Tibial nerve (tissue), 4 donors: Measurements from ENCODE around the gene PPP1R14C. TPM values are rescaled to one million over a fixed set of nuclear protein-coding genes. Genes with fewer than 3 reads are reported as not detected.

Experiments
- DNase-seq, 2 donors: peaks; one replicate each; pipeline ENCODE4 v3.0.0-alpha.2; 2019; ENCODE audit warnings: low spot score in 2 of 2
- H3K27ac ChIP-seq, 4 donors: fragments of 200-600 bp; sonication (generic) in 3 of 4; one replicate each; pipeline ENCODE4 v1.5.1; 2017 to 2019; ENCODE audit warnings: mild to moderate bottlenecking in 1 of 4
- H3K27me3 ChIP-seq, 2 donors: fragments of 200-600 bp; sonication (generic) in 1 of 2; one replicate each; pipeline versions ENCODE4 v1.5.1 to v1.6.0; 2017 to 2019
- H3K36me3 ChIP-seq, 3 donors: fragments of 200-600 bp; sonication (generic); one replicate each; pipeline ENCODE4 v1.5.1; 2018 to 2019
- H3K4me1 ChIP-seq, 4 donors: fragments of 200-600 bp; sonication (generic) in 3 of 4; one replicate each; pipeline ENCODE4 v1.5.1; 2017 to 2019
- H3K4me3 ChIP-seq, 4 donors: fragments of 200-600 bp; sonication (generic) in 3 of 4; one replicate each; pipeline ENCODE4 v1.5.1; 2017 to 2019; ENCODE audit warnings: mild to moderate bottlenecking in 1 of 4, moderate library complexity in 1 of 4
- H3K9me3 ChIP-seq, 4 donors: fragments of 200-600 bp; sonication (generic) in 3 of 4; one replicate each; pipeline ENCODE4 v1.5.1; 2017 to 2019
- CTCF ChIP-seq, 5 experiments: fragments of 200-600 bp in 3 of 5; fragments of 450-650 bp in 2 of 5; sonication (generic) in 3 of 5; IDR thresholded peaks; one replicate each; pipeline ENCODE4 v1.5.1; 2016 to 2019; ENCODE audit warnings: antibody characterized with exemption in 5 of 5, mild to moderate bottlenecking in 3 of 5, moderate library complexity in 2 of 5
- EP300 ChIP-seq, 2 donors: sonication (generic); formaldehyde crosslinking; IDR thresholded peaks; one replicate each; pipeline ENCODE4 v1.6.1; 2017; ENCODE audit warnings: antibody characterized with exemption in 2 of 2, mild to moderate bottlenecking in 1 of 2
- POLR2A ChIP-seq, 2 donors: fragments of 450-650 bp; IDR thresholded peaks; one replicate each; pipeline ENCODE4 v1.6.1; 2017; ENCODE audit warnings: antibody characterized with exemption in 2 of 2, mild to moderate bottlenecking in 2 of 2, moderate library complexity in 2 of 2
- WGBS, 2 donors: methylation state at CpG; one replicate each; pipeline ENCODE4 v1.1.5; 2018; 5-methylcytosine and 5-hydroxymethylcytosine counted together
- total RNA-seq, 4 donors: library from RNA; depleted of rRNA; stranded (reverse); fragments of >200 nt; gene quantifications; one replicate each; pipeline ENCODE4 v1.1.0, GENCODE V29; 2016

PPP1R14C gene
- total RNA-seq, 4 donors from 2014 or later = 0.42 TPM; not detected in 3

- Histone ChIP-seq H3K36me3 (no peaks in the 10 kb centered on the region), H3K9me3 (no peaks in the 10 kb centered on the region), H3K4me3 (no peak overlapping the region), H3K27ac (no peak overlapping the region), H3K27me3 (no peaks in the 10 kb centered on the region), H3K4me1 (no peaks in the 10 kb centered on the region)
- no peak for DNase-seq
- 70 to 72% methylated on average over 8 of the region's 8 CpGs for WGBS, 2 donors
- no peak for TF ChIP-seq CTCF (IDR thresholded peaks at IDR 0.05)
- TF ChIP-seq POLR2A (IDR thresholded peaks at IDR 0.05) = no peak
- TF ChIP-seq EP300 (IDR thresholded peaks at IDR 0.05) = no peak
These were observed 113.9 kb downstream of the PPP1R14C start for GRCh38 chr6:150256618-150257272.

- Histone ChIP-seq H3K9me3 (no peaks in the 10 kb centered on the region), H3K27ac (no peak overlapping the region), H3K4me3 (no peak overlapping the region), H3K27me3 (no peaks in the 10 kb centered on the region), H3K36me3 (no peaks in the 10 kb centered on the region), H3K4me1 (no peaks in the 10 kb centered on the region)
- WGBS, 2 donors = 96 to 97% methylated on average over 5 of the region's 5 CpGs
- DNase-seq = no peak
- TF ChIP-seq CTCF (IDR thresholded peaks at IDR 0.05) (no peak), POLR2A (IDR thresholded peaks at IDR 0.05) (no peak), EP300 (IDR thresholded peaks at IDR 0.05) (no peak)
These were observed 115.5 kb downstream of the PPP1R14C start for GRCh38 chr6:150258381-150258780.

- DNase-seq = no peak
- H3K9me3 ChIP-seq = no peaks in the 10 kb centered on the region
- WGBS, 2 donors = 96 to 97% methylated on average over 2 of the region's 2 CpGs
- TF ChIP-seq POLR2A (IDR thresholded peaks at IDR 0.05) = no peak
- no peak for TF ChIP-seq EP300 (IDR thresholded peaks at IDR 0.05)
- no peak for TF ChIP-seq CTCF (IDR thresholded peaks at IDR 0.05)
- no peaks in the 10 kb centered on the region for H3K36me3 ChIP-seq
- H3K27me3 ChIP-seq = no peaks in the 10 kb centered on the region
- no peaks in the 10 kb centered on the region for H3K4me1 ChIP-seq
- no peak overlapping the region for H3K4me3 ChIP-seq
- H3K27ac ChIP-seq = no peak overlapping the region
These were observed 118.1 kb downstream of the PPP1R14C start for GRCh38 chr6:150260931-150261330.

GRCh38 chr6:150261997-150262697, 119.3 kb downstream of the PPP1R14C start:
- no peaks in the 10 kb centered on the region for H3K4me1 ChIP-seq
- DNase-seq = no peak
- TF ChIP-seq EP300 (IDR thresholded peaks at IDR 0.05) (no peak), CTCF (IDR thresholded peaks at IDR 0.05) (no peak), POLR2A (IDR thresholded peaks at IDR 0.05) (no peak)
- no peak overlapping the region for H3K27ac ChIP-seq
- H3K9me3 ChIP-seq = no peaks in the 10 kb centered on the region
- no peaks in the 10 kb centered on the region for H3K27me3 ChIP-seq
- H3K36me3 ChIP-seq = no peaks in the 10 kb centered on the region
- 67 to 79% methylated on average over 16 of the region's 16 CpGs for WGBS, 2 donors
- no peak overlapping the region for H3K4me3 ChIP-seq

- no peak overlapping the region for H3K4me3 ChIP-seq
- DNase-seq = no peak
- no peak overlapping the region for H3K27ac ChIP-seq
- H3K27me3 ChIP-seq = no peaks in the 10 kb centered on the region
- H3K9me3 ChIP-seq = no peaks in the 10 kb centered on the region
- H3K4me1 ChIP-seq = no peaks in the 10 kb centered on the region
- no peaks in the 10 kb centered on the region for H3K36me3 ChIP-seq
- TF ChIP-seq EP300 (IDR thresholded peaks at IDR 0.05) = no peak
- TF ChIP-seq CTCF (IDR thresholded peaks at IDR 0.05) = no peak
- WGBS, 2 donors = 83 to 89% methylated on average over 19 of the region's 19 CpGs
These were observed 121.0 kb downstream of the PPP1R14C start for GRCh38 chr6:150263765-150264404.
